SJSA1 (cell line): ENCODE results near the gene MYOM1. TPM values are rescaled to one million over a fixed set of nuclear protein-coding genes. Genes with fewer than 3 reads are reported as not detected.
"Not testable (repeated sequence)": the region's sequence is repeated elsewhere in the genome, so short reads cannot be mapped to it uniquely, and the experiment has no call there.

Source experiments
- DNase-seq, 2 experiments: peaks; one replicate each; pipeline ENCODE4 v3.0.0-alpha.2; 2015 to 2020; ENCODE audit warnings: low spot score in 2 of 2, low read depth in 1 of 2
- H3K27ac ChIP-seq: fragments of 250-450 bp; sonication (Bioruptor Pico); 2 replicates; pipeline ENCODE4 v1.5.1; 2020; ENCODE audit warnings: mild to moderate bottlenecking, moderate library complexity
- H3K27me3 ChIP-seq: fragments of 250-450 bp; sonication (Bioruptor Pico); replicated peaks from 2 replicates; pipeline ENCODE4 v1.5.1; 2020; ENCODE audit warnings: mild to moderate bottlenecking, moderate library complexity
- H3K36me3 ChIP-seq: fragments of 250-450 bp; sonication (Bioruptor Pico); 2 replicates; pipeline ENCODE4 v1.5.1; 2020; ENCODE audit warnings: mild to moderate bottlenecking
- H3K4me1 ChIP-seq: fragments of 250-450 bp; sonication (Bioruptor Pico); replicated peaks from 2 replicates; pipeline ENCODE4 v1.6.1; 2021; ENCODE audit warnings: mild to moderate bottlenecking
- H3K4me3 ChIP-seq: fragments of 250-450 bp; sonication (Bioruptor Pico); 2 replicates; pipeline ENCODE4 v1.5.1; 2020; ENCODE audit warnings: mild to moderate bottlenecking
- H3K9me3 ChIP-seq: fragments of 250-450 bp; sonication (Bioruptor Pico); replicated peaks from 2 replicates; pipeline ENCODE4 v1.5.1; 2020; ENCODE audit warnings: mild to moderate bottlenecking
- total RNA-seq: library from RNA; depleted of rRNA; stranded (reverse); fragments of >200 nt; shearing (Covaris generic); gene quantifications from 2 replicates; pipeline ENCODE4 v1.2.3, GENCODE V29; 2014

MYOM1 gene
- total RNA-seq, 1 experiment from 2014 or later = not detected

DNA sequence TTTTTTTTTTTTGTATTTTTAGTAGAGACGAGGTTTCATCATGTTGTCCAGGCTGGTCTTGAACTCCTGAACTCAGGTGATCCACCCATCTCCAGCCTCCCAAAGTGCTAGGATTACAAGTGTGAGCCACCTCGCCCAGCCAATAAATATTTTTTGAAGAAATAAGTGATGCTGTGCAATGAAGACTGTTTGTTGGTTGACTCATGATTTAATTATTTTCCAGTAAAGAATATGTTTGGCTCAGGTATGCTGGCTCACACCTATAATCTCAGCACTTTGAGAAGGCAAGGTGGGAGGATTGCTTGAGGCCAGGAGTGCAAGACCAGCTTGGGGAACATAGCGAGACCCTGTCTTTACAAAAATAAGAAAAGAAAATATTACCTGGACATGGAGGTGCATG lies 165.0 kb downstream of the MYOM1 start:
- Histone ChIP-seq H3K36me3 (no peaks in the 10 kb centered on the region), H3K27me3 (no peaks in the 10 kb centered on the region), H3K4me3 (no peak overlapping the region), H3K9me3 (no peaks in the 10 kb centered on the region), H3K27ac (no peak overlapping the region), H3K4me1 (peaks cover 36% of the 10 kb centered on the region)
- no peak for DNase-seq

- H3K36me3 ChIP-seq = no peaks in the 10 kb centered on the region
- H3K9me3 ChIP-seq = no peaks in the 10 kb centered on the region
- no peak for DNase-seq
- H3K27me3 ChIP-seq = no peaks in the 10 kb centered on the region
- peaks cover 36% of the 10 kb centered on the region for H3K4me1 ChIP-seq
- H3K27ac ChIP-seq = no peak overlapping the region
- H3K4me3 ChIP-seq = no peak overlapping the region
These were observed 165.6 kb downstream of the MYOM1 start for GRCh38 chr18:3054214-3054613.

DNA sequence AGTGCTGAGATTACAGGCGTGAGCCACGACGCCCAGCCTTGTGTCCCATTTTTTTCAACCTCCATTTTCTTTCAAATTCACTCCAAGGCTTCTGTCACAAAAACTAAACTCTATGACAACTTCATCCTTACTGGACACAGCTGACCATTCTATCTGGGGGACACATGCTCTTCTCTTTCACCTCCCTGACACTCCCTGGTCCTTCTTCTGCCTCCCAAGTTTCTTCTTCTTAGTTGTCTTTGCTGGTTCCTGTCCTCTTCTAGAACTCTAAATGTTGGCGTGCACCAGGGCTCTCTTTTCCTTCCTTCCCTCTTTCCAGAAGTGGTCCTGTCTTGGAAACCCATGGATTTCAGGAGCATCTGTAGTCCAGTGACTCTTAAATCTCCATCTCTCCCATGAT lies 166.7 kb downstream of the MYOM1 start:
- H3K4me1 ChIP-seq = peaks cover 26% of the 10 kb centered on the region
- no peak overlapping the region for H3K4me3 ChIP-seq
- DNase-seq = no peak
- H3K9me3 ChIP-seq = no peaks in the 10 kb centered on the region
- H3K27me3 ChIP-seq = no peaks in the 10 kb centered on the region
- H3K27ac ChIP-seq = no peak overlapping the region
- no peaks in the 10 kb centered on the region for H3K36me3 ChIP-seq

- no peak overlapping the region for H3K4me3 ChIP-seq
- peaks cover 19% of the 10 kb centered on the region for H3K4me1 ChIP-seq
- no peak for DNase-seq
- H3K27ac ChIP-seq = no peak overlapping the region
- no peaks in the 10 kb centered on the region for H3K36me3 ChIP-seq
- no peaks in the 10 kb centered on the region for H3K27me3 ChIP-seq
- H3K9me3 ChIP-seq = no peaks in the 10 kb centered on the region
These were observed 167.4 kb downstream of the MYOM1 start for GRCh38 chr18:3052411-3052758.

GRCh38 chr18:3051718-3052410 lies 167.9 kb downstream of the MYOM1 start:
- H3K36me3 ChIP-seq = no peaks in the 10 kb centered on the region
- no peak for DNase-seq

DNA sequence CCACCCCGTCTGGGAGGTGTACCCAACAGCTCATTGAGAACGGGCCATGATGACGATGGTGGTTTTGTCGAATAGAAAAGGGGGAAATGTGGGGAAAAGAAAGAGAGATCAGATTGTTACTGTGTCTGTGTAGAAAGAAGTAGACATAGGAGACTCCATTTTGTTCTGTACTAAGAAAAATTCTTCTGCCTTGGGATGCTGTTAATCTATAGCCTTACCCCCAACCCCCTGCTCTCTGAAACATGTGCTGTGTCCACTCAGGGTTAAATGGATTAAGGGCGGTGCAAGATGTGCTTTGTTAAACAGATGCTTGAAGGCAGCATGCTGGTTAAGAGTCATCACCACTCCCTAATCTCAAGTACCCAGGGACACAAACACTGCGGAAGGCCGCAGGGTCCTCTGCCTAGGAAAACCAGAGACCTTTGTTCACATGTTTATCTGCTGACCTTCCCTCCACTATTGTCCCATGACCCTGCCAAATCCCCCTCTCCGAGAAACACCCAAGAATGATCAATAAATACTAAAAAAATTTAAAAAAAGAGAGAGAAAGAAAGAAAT lies 169.8 kb downstream of the MYOM1 start:
- not testable (repeated sequence) for H3K27me3 ChIP-seq, H3K27ac ChIP-seq, DNase-seq, H3K9me3 ChIP-seq, H3K4me3 ChIP-seq, H3K36me3 ChIP-seq
- peaks cover 18% of the 10 kb centered on the region for H3K4me1 ChIP-seq

More at GRCh38 chr18:3051718-3052410, 167.9 kb downstream of the MYOM1 start:
- H3K4me1 ChIP-seq = peaks cover 14% of the 10 kb centered on the region
- no peak overlapping the region for H3K27ac ChIP-seq
- no peak overlapping the region for H3K4me3 ChIP-seq
- no peaks in the 10 kb centered on the region for H3K27me3 ChIP-seq
- H3K9me3 ChIP-seq = no peaks in the 10 kb centered on the region

GRCh38 chr18:3048820-3049349 lies 170.9 kb downstream of the MYOM1 start:
- DNase-seq = no peak
- Histone ChIP-seq H3K9me3 (no peaks in the 10 kb centered on the region), H3K4me3 (no peak overlapping the region), H3K36me3 (no peaks in the 10 kb centered on the region), H3K27me3 (no peaks in the 10 kb centered on the region), H3K4me1 (peaks cover 29% of the 10 kb centered on the region), H3K27ac (no peak overlapping the region)

DNA sequence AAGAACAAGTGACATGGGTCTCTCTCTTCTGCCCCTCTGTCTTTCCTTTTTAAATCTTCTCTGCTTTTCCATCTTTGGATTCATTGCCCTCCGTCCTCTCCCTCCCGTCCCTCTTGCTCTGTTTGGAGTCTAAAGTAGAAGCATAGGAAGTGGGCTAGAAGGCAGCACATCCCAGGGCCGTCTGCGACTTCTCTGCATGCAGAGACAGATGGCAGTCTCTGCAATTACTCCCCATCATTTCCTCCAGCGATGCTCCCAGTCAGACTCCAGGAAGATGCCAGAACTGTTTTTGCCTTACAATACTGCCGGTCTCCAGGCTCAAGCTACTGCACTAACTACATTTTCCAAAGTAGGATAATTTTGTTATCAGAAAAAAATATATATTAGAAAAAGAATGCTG lies 171.6 kb downstream of the MYOM1 start:
- Histone ChIP-seq H3K36me3 (no peaks in the 10 kb centered on the region), H3K9me3 (no peaks in the 10 kb centered on the region), H3K4me3 (no peak overlapping the region), H3K4me1 (peaks cover 29% of the 10 kb centered on the region), H3K27me3 (no peaks in the 10 kb centered on the region), H3K27ac (no peak overlapping the region)
- no peak for DNase-seq

DNA sequence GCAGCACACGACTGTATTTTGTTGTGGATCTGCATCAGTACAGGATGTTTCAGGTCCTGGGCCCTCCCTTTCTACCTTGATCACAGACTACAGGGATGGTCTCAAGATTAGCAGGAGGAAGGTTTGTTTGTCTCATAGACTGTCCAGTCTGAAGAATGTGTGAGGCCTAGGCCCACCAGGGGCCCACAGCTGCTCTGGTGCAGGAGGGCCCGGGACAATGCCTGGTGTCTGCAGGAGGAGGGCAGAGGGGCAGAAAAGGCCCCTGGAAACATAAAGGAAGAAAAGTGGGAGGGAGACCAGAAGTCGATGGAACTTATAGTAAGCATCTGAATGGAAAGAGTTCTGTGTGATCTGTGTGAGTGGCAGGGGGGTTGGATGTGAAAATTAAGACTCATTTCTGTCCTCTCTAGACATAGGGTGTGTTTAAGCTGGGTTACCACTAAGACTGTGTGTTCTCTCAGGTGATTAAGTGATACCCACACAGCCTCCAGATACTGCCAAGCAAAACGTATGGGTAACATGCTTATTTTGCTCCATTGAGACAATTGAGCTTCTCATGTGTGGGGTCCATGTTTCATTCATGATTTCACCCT lies 173.5 kb downstream of the MYOM1 start:
- peaks cover 21% of the 10 kb centered on the region for H3K4me1 ChIP-seq
- no peak overlapping the region for H3K4me3 ChIP-seq
- no peaks in the 10 kb centered on the region for H3K36me3 ChIP-seq
- no peak for DNase-seq
- H3K27me3 ChIP-seq = no peaks in the 10 kb centered on the region
- no peaks in the 10 kb centered on the region for H3K9me3 ChIP-seq
- H3K27ac ChIP-seq = no peak overlapping the region

DNA sequence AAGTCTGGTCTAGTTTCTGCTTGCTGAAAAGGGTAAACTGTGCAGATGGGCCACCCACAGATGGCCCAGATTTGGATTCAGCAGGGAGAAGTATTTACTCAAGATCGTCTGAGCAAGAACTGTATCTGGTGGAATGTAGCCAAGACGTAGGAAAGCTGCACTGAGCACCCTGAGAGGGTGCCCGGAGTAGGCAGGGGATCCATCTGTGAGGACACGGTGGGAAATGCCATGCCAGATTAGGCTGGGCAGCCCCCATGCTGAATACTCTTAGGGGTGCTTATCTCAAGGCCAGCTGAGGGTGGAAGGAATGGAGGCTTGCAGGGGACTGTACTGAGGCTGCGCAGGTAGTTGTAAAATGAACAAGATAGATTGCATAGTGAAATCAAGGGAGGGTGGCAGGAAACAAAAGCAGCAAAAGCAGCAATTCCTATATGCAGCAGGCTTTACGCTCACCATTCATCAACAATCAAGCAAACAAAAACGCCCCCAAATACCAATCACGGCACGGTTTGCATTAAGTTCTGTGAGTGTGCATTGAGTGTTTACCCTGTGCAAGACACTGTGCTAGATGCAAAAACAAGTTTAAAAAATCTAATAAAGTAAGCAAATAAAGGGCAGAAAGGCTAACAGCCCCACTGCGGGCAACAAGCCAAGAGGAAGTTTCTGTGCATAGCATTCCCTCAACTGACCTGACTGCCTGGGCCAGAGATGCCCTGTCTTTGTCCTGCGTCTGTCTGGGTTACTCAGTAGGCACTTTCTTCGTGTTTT lies 174.7 kb downstream of the MYOM1 start:
- Histone ChIP-seq H3K27ac (no peak overlapping the region), H3K27me3 (no peaks in the 10 kb centered on the region), H3K4me3 (no peak overlapping the region), H3K9me3 (no peaks in the 10 kb centered on the region), H3K36me3 (no peaks in the 10 kb centered on the region), H3K4me1 (peaks cover 21% of the 10 kb centered on the region)
- peak in 1 of 2 experiments; percentile 58 for DNase-seq

- Histone ChIP-seq H3K27ac (no peak overlapping the region), H3K27me3 (no peaks in the 10 kb centered on the region), H3K9me3 (no peaks in the 10 kb centered on the region), H3K4me1 (peaks cover 26% of the 10 kb centered on the region), H3K4me3 (no peak overlapping the region), H3K36me3 (no peaks in the 10 kb centered on the region)
- DNase-seq = no peak
These were observed 177.4 kb downstream of the MYOM1 start for GRCh38 chr18:3042379-3042778.

DNA sequence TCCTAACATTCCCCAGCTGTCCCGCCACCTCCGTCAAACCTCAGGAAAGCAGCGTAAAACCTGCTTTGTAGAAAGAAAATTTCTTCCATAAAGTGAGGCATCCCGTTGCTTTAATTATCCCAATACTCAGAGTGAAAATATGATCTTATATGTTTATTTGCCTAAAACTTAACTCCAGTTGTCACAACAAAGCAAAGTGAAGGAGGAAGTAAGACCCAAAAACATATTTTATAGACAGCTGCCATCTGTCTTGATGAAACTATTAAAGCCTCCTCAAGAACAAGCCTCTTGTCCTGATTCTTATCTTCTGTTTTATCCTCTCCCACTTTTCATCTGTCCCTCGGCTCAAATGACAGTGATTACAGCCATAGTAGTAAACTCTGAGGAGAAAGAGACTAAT lies 177.9 kb downstream of the MYOM1 start:
- no peak overlapping the region for H3K4me3 ChIP-seq
- H3K9me3 ChIP-seq = no peaks in the 10 kb centered on the region
- no peaks in the 10 kb centered on the region for H3K36me3 ChIP-seq
- peaks cover 27% of the 10 kb centered on the region for H3K4me1 ChIP-seq
- no peaks in the 10 kb centered on the region for H3K27me3 ChIP-seq
- no peak for DNase-seq
- no peak overlapping the region for H3K27ac ChIP-seq

- Histone ChIP-seq H3K9me3 (no peaks in the 10 kb centered on the region), H3K4me1 (peaks cover 25% of the 10 kb centered on the region), H3K4me3 (no peak overlapping the region), H3K36me3 (no peaks in the 10 kb centered on the region), H3K27ac (no peak overlapping the region), H3K27me3 (no peaks in the 10 kb centered on the region)
- no peak for DNase-seq
These were observed 178.9 kb downstream of the MYOM1 start for GRCh38 chr18:3040881-3041280.

DNA sequence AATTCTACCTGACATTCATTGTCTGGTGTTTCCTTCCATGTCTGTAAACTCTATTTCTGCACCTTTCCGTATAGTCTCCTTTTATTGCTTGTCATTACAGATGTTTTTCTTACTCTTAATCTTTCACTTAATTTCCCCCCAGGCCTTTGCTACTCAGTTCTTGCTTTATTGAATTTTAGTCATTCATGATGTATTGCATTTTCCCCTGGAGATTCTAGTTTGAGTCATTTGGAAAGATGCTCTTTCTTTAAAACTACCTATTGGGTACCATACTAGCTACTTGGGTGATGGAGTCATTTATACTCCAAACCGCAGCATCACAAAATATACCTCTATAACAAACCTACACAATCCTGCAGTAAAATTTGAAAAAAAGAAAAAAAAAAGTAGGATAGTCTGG lies 179.6 kb downstream of the MYOM1 start:
- H3K9me3 ChIP-seq = no peaks in the 10 kb centered on the region
- H3K27me3 ChIP-seq = no peaks in the 10 kb centered on the region
- H3K4me3 ChIP-seq = no peak overlapping the region
- H3K36me3 ChIP-seq = no peaks in the 10 kb centered on the region
- no peak overlapping the region for H3K27ac ChIP-seq
- no peak for DNase-seq
- peaks cover 18% of the 10 kb centered on the region for H3K4me1 ChIP-seq
